ENCODE results near the gene TRPM3. TPM values are rescaled to one million over a fixed set of nuclear protein-coding genes. Genes with fewer than 3 reads are reported as not detected.

TRPM3 gene
- total RNA-seq, 4 donors from 2014 or later, result under 0.01 to 0.26 (median under 0.01) TPM

GRCh38 chr9:70514273-70514672, 607.1 kb downstream of the TRPM3 start:
- Histone ChIP-seq H3K4me3 (no peak overlapping the region), H3K9me3 (no peaks in the 10 kb centered on the region), H3K27ac (no peak overlapping the region), H3K4me1 (no peaks in the 10 kb centered on the region), H3K27me3 (no peaks in the 10 kb centered on the region), H3K36me3 (no peaks in the 10 kb centered on the region)
- no peak for DNase-seq
- TF ChIP-seq, protein P1, sequence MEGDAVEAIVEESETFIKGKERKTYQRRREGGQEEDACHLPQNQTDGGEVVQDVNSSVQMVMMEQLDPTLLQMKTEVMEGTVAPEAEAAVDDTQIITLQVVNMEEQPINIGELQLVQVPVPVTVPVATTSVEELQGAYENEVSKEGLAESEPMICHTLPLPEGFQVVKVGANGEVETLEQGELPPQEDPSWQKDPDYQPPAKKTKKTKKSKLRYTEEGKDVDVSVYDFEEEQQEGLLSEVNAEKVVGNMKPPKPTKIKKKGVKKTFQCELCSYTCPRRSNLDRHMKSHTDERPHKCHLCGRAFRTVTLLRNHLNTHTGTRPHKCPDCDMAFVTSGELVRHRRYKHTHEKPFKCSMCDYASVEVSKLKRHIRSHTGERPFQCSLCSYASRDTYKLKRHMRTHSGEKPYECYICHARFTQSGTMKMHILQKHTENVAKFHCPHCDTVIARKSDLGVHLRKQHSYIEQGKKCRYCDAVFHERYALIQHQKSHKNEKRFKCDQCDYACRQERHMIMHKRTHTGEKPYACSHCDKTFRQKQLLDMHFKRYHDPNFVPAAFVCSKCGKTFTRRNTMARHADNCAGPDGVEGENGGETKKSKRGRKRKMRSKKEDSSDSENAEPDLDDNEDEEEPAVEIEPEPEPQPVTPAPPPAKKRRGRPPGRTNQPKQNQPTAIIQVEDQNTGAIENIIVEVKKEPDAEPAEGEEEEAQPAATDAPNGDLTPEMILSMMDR (IDR thresholded peaks at IDR 0.05), result no peak
- no peak for TF ChIP-seq POLR2A (IDR thresholded peaks at IDR 0.05)
- 75 to 83% methylated on average over 2 of the region's 2 CpGs for WGBS, 2 donors
- intact Hi-C loops (cut with DNase I), result no loop called here

DNA sequence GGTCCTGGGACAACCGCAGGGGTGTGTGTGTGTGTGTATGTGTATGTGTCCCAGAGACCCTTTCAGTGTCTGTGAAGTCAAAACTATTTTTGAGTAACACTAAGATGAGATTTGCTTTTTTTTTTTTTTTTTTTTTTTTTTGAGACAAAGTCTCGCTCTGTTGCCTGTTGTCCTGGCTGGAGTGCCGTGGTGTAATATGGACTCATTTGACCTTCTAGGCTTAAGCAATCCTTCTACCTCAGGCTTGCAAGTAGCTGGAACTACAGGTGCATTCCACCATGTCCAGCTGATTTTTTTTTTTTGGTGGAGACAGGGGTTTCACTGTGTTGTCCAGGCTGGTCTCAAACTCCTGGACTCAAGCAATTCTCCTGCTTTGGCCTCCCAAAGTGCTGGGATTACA, 609.6 kb downstream of the TRPM3 start:
- Histone ChIP-seq H3K27ac (no peak overlapping the region), H3K9me3 (no peaks in the 10 kb centered on the region), H3K4me3 (no peak overlapping the region), H3K4me1 (no peaks in the 10 kb centered on the region), H3K27me3 (no peaks in the 10 kb centered on the region), H3K36me3 (no peaks in the 10 kb centered on the region)
- TF ChIP-seq, protein P1 (IDR thresholded peaks at IDR 0.05), result no peak
- TF ChIP-seq POLR2A (IDR thresholded peaks at IDR 0.05), result no peak
- intact Hi-C loops (cut with DNase I), result no loop called here
- no peak for DNase-seq
- WGBS, 2 donors, result 90 to 97% methylated on average over 3 of the region's 3 CpGs

DNA sequence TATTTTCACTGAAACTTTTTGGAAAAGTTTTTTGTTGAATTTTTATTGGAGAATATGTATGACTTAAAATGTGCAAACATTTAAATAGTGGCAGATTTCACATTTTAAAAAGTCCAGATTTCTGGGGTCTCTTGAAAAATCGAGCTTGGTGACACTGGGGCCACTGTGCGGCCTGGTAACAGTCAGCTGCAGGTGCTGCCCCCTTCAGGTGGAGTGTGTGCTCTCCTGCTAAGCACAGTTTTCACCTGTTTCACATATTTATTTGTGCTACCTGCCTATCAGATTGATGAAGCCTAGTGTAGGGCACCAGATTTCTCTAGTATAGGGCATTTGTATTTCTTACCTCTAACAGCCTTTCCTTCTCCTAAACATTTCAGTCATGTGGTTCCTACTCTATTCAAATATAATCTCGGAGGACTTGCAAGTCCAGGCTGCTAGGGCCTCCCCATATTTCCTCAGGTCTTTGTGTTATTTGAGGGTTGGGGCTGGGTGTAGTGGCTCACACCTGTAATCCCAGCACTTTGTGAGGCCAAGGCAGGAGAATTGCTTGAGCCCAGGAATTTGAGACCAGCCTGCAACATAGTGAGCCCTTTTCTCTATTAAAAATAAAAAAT, 611.2 kb downstream of the TRPM3 start:
- DNase-seq, result no peak
- intact Hi-C loops (cut with DNase I), result no loop called here
- WGBS, 2 donors, result 51 to 81% methylated on average over 3 of the region's 3 CpGs
- Histone ChIP-seq H3K27me3 (no peaks in the 10 kb centered on the region), H3K9me3 (no peaks in the 10 kb centered on the region), H3K27ac (no peak overlapping the region), H3K4me3 (no peak overlapping the region), H3K4me1 (no peaks in the 10 kb centered on the region), H3K36me3 (no peaks in the 10 kb centered on the region)
- TF ChIP-seq, protein P1 (IDR thresholded peaks at IDR 0.05), result peak in 4 of 6 experiments; percentile 43 to 65 (median 46)
- TF ChIP-seq POLR2A (IDR thresholded peaks at IDR 0.05), result no peak

- intact Hi-C loops (cut with DNase I), result no loop called here
- H3K4me1 ChIP-seq, result peaks cover 0 to 14% (median 8%) of the 10 kb centered on the region in 3 donors
- 68 to 89% methylated on average over 2 of the region's 2 CpGs for WGBS, 2 donors
- peak overlapping the region in 1 of 4 donors; percentile 36 for H3K27ac ChIP-seq
- H3K4me3 ChIP-seq, result no peak overlapping the region
- no peak for DNase-seq
- H3K27me3 ChIP-seq, result no peaks in the 10 kb centered on the region
- H3K9me3 ChIP-seq, result no peaks in the 10 kb centered on the region
- H3K36me3 ChIP-seq, result no peaks in the 10 kb centered on the region
- TF ChIP-seq, protein P1 (IDR thresholded peaks at IDR 0.05), result no peak
Measured at GRCh38 chr9:70506159-70506558, 615.3 kb downstream of the TRPM3 start.

- WGBS, 2 donors, result 31 to 57% methylated on average over 4 of the region's 4 CpGs
- Histone ChIP-seq H3K27me3 (no peaks in the 10 kb centered on the region), H3K4me3 (no peak overlapping the region), H3K27ac (peak overlapping the region in 1 of 4 donors; percentile 16), H3K9me3 (no peaks in the 10 kb centered on the region), H3K36me3 (no peaks in the 10 kb centered on the region), H3K4me1 (peaks cover 0 to 14% (median 8%) of the 10 kb centered on the region in 3 donors)
- intact Hi-C loops (cut with DNase I), result no loop called here
- DNase-seq, result no peak
- TF ChIP-seq POLR2A (IDR thresholded peaks at IDR 0.05), result no peak
- TF ChIP-seq, protein P1 (IDR thresholded peaks at IDR 0.05), result no peak
Measured at GRCh38 chr9:70504834-70505233, 616.6 kb downstream of the TRPM3 start.

Data from esophagus squamous epithelium (tissue), 5 donors.